Activated T-helper 17 cell treated with anti-CD3 and anti-CD28 coated beads, Interleukin-2, amount 50 U/mL, for 72 hours (primary cell): ENCODE measurements around the gene LIN54. TPM values are rescaled to one million over a fixed set of nuclear protein-coding genes. Genes with fewer than 3 reads are reported as not detected.
"Not testable (repeated sequence)": the region's sequence is repeated elsewhere in the genome, so short reads cannot be mapped to it uniquely, and the experiment has no call there.

ENCODE experiments used
- ATAC-seq: fragments of 150-1000 bp; cut with Tn5 transposase; replicated peaks from 2 replicates; pipeline ENCODE4 v1.10.0; 2021; ENCODE audit warnings: mild to moderate bottlenecking, moderate library complexity
- H3K27ac Mint-ChIP-seq: one replicate; pipeline ENCODE4 v1.8.0; 2022; ENCODE audit warnings: mixed read lengths
- H3K27me3 Mint-ChIP-seq: one replicate; pipeline ENCODE4 v1.8.0; 2022; ENCODE audit warnings: mixed read lengths
- H3K36me3 Mint-ChIP-seq: one replicate; pipeline ENCODE4 v1.8.0; 2022; ENCODE audit warnings: low read depth, mild to moderate bottlenecking, mixed read lengths
- H3K4me1 Mint-ChIP-seq: one replicate; pipeline ENCODE4 v1.8.0; 2022; ENCODE audit warnings: mixed read lengths
- H3K4me3 Mint-ChIP-seq: one replicate; pipeline ENCODE4 v1.8.0; 2022; ENCODE audit warnings: mild to moderate bottlenecking, mixed read lengths
- H3K9me3 Mint-ChIP-seq: one replicate; pipeline ENCODE4 v1.8.0; 2022; ENCODE audit warnings: mixed read lengths
- total RNA-seq, 2 donors: library from RNA; stranded (reverse); gene quantifications; one replicate each; pipeline ENCODE4 v1.2.3, GENCODE V29; 2022

The LIN54 gene
- total RNA-seq, 2 donors from 2014 or later = 19.3 to 20.4 TPM

GRCh38 chr4:82989575-82990429 is 20.8 kb downstream of the LIN54 start:
- Mint-ChIP-seq H3K27ac (peak overlapping the region; percentile 35), H3K36me3 (peaks cover 3% of the 10 kb centered on the region), H3K27me3 (no peaks in the 10 kb centered on the region), H3K4me3 (peak overlapping the region; percentile 46), H3K9me3 (no peaks in the 10 kb centered on the region), H3K4me1 (peaks cover 15% of the 10 kb centered on the region)
- peak; percentile 64 for ATAC-seq

- no peak for ATAC-seq
- no peak overlapping the region for H3K27ac Mint-ChIP-seq
- H3K27me3 Mint-ChIP-seq = no peaks in the 10 kb centered on the region
- H3K36me3 Mint-ChIP-seq = peaks cover 12% of the 10 kb centered on the region
- H3K4me1 Mint-ChIP-seq = peaks cover 22% of the 10 kb centered on the region
- H3K4me3 Mint-ChIP-seq = no peak overlapping the region
- H3K9me3 Mint-ChIP-seq = no peaks in the 10 kb centered on the region
These were observed 22.2 kb downstream of the LIN54 start for GRCh38 chr4:82988323-82988832.

- H3K36me3 Mint-ChIP-seq = peaks cover 12% of the 10 kb centered on the region
- not testable (repeated sequence) for ATAC-seq, H3K4me3 Mint-ChIP-seq, H3K9me3 Mint-ChIP-seq, H3K27me3 Mint-ChIP-seq, H3K27ac Mint-ChIP-seq
- H3K4me1 Mint-ChIP-seq = peaks cover 22% of the 10 kb centered on the region
These were observed 23.1 kb downstream of the LIN54 start for GRCh38 chr4:82987519-82987918.

GRCh38 chr4:82984459-82984858 is 26.2 kb downstream of the LIN54 start:
- Mint-ChIP-seq H3K36me3 (peaks cover 30% of the 10 kb centered on the region), H3K4me3 (no peak overlapping the region), H3K9me3 (no peaks in the 10 kb centered on the region), H3K27ac (no peak overlapping the region), H3K4me1 (peaks cover 14% of the 10 kb centered on the region), H3K27me3 (no peaks in the 10 kb centered on the region)
- no peak for ATAC-seq

GRCh38 chr4:82983444-82983843 is 27.2 kb downstream of the LIN54 start:
- ATAC-seq = no peak
- H3K9me3 Mint-ChIP-seq = no peaks in the 10 kb centered on the region
- H3K36me3 Mint-ChIP-seq = peaks cover 36% of the 10 kb centered on the region
- H3K27me3 Mint-ChIP-seq = no peaks in the 10 kb centered on the region
- peaks cover 10% of the 10 kb centered on the region for H3K4me1 Mint-ChIP-seq
- no peak overlapping the region for H3K27ac Mint-ChIP-seq
- no peak overlapping the region for H3K4me3 Mint-ChIP-seq

- H3K4me1 Mint-ChIP-seq = peaks cover 10% of the 10 kb centered on the region
- no peak for ATAC-seq
- no peaks in the 10 kb centered on the region for H3K9me3 Mint-ChIP-seq
- H3K27me3 Mint-ChIP-seq = no peaks in the 10 kb centered on the region
- H3K36me3 Mint-ChIP-seq = peaks cover 55% of the 10 kb centered on the region
- no peak overlapping the region for H3K4me3 Mint-ChIP-seq
- H3K27ac Mint-ChIP-seq = no peak overlapping the region
These were observed 29.5 kb downstream of the LIN54 start for GRCh38 chr4:82981138-82981537.

- no peaks in the 10 kb centered on the region for H3K27me3 Mint-ChIP-seq
- H3K27ac Mint-ChIP-seq = no peak overlapping the region
- no peak overlapping the region for H3K4me3 Mint-ChIP-seq
- no peak for ATAC-seq
- peaks cover 69% of the 10 kb centered on the region for H3K36me3 Mint-ChIP-seq
- H3K9me3 Mint-ChIP-seq = no peaks in the 10 kb centered on the region
- H3K4me1 Mint-ChIP-seq = no peaks in the 10 kb centered on the region
These were observed 34.8 kb downstream of the LIN54 start for GRCh38 chr4:82975792-82976191.

GRCh38 chr4:82969414-82969813 is 41.2 kb downstream of the LIN54 start:
- Mint-ChIP-seq H3K4me1 (no peaks in the 10 kb centered on the region), H3K9me3 (no peaks in the 10 kb centered on the region), H3K4me3 (no peak overlapping the region), H3K27me3 (no peaks in the 10 kb centered on the region), H3K27ac (no peak overlapping the region), H3K36me3 (peaks cover 80% of the 10 kb centered on the region)
- ATAC-seq = no peak

- ATAC-seq = no peak
- Mint-ChIP-seq H3K27me3 (no peaks in the 10 kb centered on the region), H3K9me3 (no peaks in the 10 kb centered on the region), H3K4me1 (no peaks in the 10 kb centered on the region), H3K4me3 (no peak overlapping the region), H3K27ac (no peak overlapping the region), H3K36me3 (peaks cover 80% of the 10 kb centered on the region)
These were observed 41.7 kb downstream of the LIN54 start for GRCh38 chr4:82968972-82969371.

GRCh38 chr4:82965763-82966162 is 44.9 kb downstream of the LIN54 start:
- H3K4me1 Mint-ChIP-seq = no peaks in the 10 kb centered on the region
- H3K36me3 Mint-ChIP-seq = peaks cover 90% of the 10 kb centered on the region
- H3K9me3 Mint-ChIP-seq = no peaks in the 10 kb centered on the region
- H3K27ac Mint-ChIP-seq = no peak overlapping the region
- no peak overlapping the region for H3K4me3 Mint-ChIP-seq
- no peak for ATAC-seq
- H3K27me3 Mint-ChIP-seq = no peaks in the 10 kb centered on the region

GRCh38 chr4:82957045-82957444 is 53.6 kb downstream of the LIN54 start:
- Mint-ChIP-seq H3K4me1 (peaks cover 9% of the 10 kb centered on the region), H3K27me3 (no peaks in the 10 kb centered on the region), H3K36me3 (peaks cover 34% of the 10 kb centered on the region), H3K4me3 (no peak overlapping the region), H3K9me3 (no peaks in the 10 kb centered on the region), H3K27ac (no peak overlapping the region)
- no peak for ATAC-seq

- no peak for ATAC-seq
- Mint-ChIP-seq H3K27ac (no peak overlapping the region), H3K27me3 (no peaks in the 10 kb centered on the region), H3K36me3 (peaks cover 16% of the 10 kb centered on the region), H3K4me3 (no peak overlapping the region), H3K4me1 (peaks cover 9% of the 10 kb centered on the region), H3K9me3 (no peaks in the 10 kb centered on the region)
These were observed 56.4 kb downstream of the LIN54 start for GRCh38 chr4:82954212-82954611.

GRCh38 chr4:82951196-82951595 is 59.4 kb downstream of the LIN54 start:
- H3K27ac Mint-ChIP-seq = no peak overlapping the region
- H3K27me3 Mint-ChIP-seq = no peaks in the 10 kb centered on the region
- no peaks in the 10 kb centered on the region for H3K9me3 Mint-ChIP-seq
- no peak for ATAC-seq
- H3K4me3 Mint-ChIP-seq = no peak overlapping the region
- H3K4me1 Mint-ChIP-seq = no peaks in the 10 kb centered on the region
- peaks cover 16% of the 10 kb centered on the region for H3K36me3 Mint-ChIP-seq

GRCh38 chr4:82948647-82949204 is 61.9 kb downstream of the LIN54 start:
- H3K27me3 Mint-ChIP-seq = no peaks in the 10 kb centered on the region
- H3K36me3 Mint-ChIP-seq = peaks cover 16% of the 10 kb centered on the region
- H3K9me3 Mint-ChIP-seq = no peaks in the 10 kb centered on the region
- no peak overlapping the region for H3K27ac Mint-ChIP-seq
- no peak for ATAC-seq
- peaks cover under 1% of the 10 kb centered on the region for H3K4me1 Mint-ChIP-seq
- H3K4me3 Mint-ChIP-seq = no peak overlapping the region

- no peak overlapping the region for H3K27ac Mint-ChIP-seq
- no peak for ATAC-seq
- no peak overlapping the region for H3K4me3 Mint-ChIP-seq
- no peaks in the 10 kb centered on the region for H3K27me3 Mint-ChIP-seq
- peaks cover 28% of the 10 kb centered on the region for H3K36me3 Mint-ChIP-seq
- H3K9me3 Mint-ChIP-seq = no peaks in the 10 kb centered on the region
- H3K4me1 Mint-ChIP-seq = peaks cover 6% of the 10 kb centered on the region
These were observed 63.1 kb downstream of the LIN54 start for GRCh38 chr4:82947498-82947897.
